H1 (cell line): ENCODE measurements around the gene GINS3. TPM values are rescaled to one million over a fixed set of nuclear protein-coding genes. Genes with fewer than 3 reads are reported as not detected.

Experiments
- JUN ChIP-seq: IDR thresholded peaks from 2 replicates; pipeline ENCODE4 v1.6.1; 2011; ENCODE audit warnings: low read depth, mild to moderate bottlenecking, improper control_type of control experiment, low read length
- SP1 ChIP-seq: IDR thresholded peaks from 2 replicates; pipeline ENCODE4 v1.6.1; 2011; ENCODE audit warnings: low read depth, low read length
- TBP ChIP-seq: IDR thresholded peaks from 2 replicates; pipeline ENCODE4 v1.6.1; 2011; ENCODE audit warnings: low read depth, low read length, improper control_type of control experiment
- polyA plus RNA-seq, 7 experiments: library from polyadenylated mRNA; depleted of rRNA in 3 of 7; stranded (reverse) in 5 of 7; unstranded in 2 of 7; fragments of >200 nt in 5 of 7; fragments of 200-250 nt in 2 of 7; gene quantifications; 1 replicate in 5 of 7; 2 replicates in 1 of 7; 4 replicates in 1 of 7; pipeline versions ENCODE4 v1.2.1 to v1.2.3, GENCODE V29; 2011 to 2013; ENCODE audit warnings: missing spikeins in 2 of 7, mixed read lengths in 2 of 7
- total RNA-seq: library from RNA; stranded (reverse); fragmentation: NEBNext Ultra II Directional; extraction: Animal tissue kit (Norgen Biotek cat#: 25700); gene quantifications from 2 replicates; pipeline ENCODE4 v1.2.1, GENCODE V29; 2021

GINS3 gene
- total and polyA plus RNA-seq, 2 of the 8 experiments (the other 6 are each of a cell fraction or from before 2014, with no cell fraction given) = 12.9 to 15.4 TPM

GRCh38 chr16:58443783-58444182 is 51.5 kb downstream of the GINS3 start (continued):
- TF ChIP-seq JUN = no peak
- TF ChIP-seq TBP = no peak
- TF ChIP-seq SP1 = no peak
